HEK293T (cell line): ENCODE data around the gene FGF10.

Experiments
- CTCF ChIA-PET: fragments of 350-600 bp; formaldehyde crosslinking; extraction: SDS; loops from one replicate; lab custom pipeline; 2021; ENCODE audit warnings: antibody characterized with exemption, inconsistent platforms; lab: Yijun Ruan, JAX
- POLR2A ChIA-PET: fragments of 350-600 bp; formaldehyde crosslinking; extraction: SDS; loops from one replicate; lab custom pipeline; 2020; ENCODE audit warnings: antibody characterized with exemption, inconsistent platforms; lab: Yijun Ruan, JAX
- DNase-seq: peaks from one replicate; pipeline ENCODE4 v3.0.0; 2012; ENCODE audit warnings: mixed read lengths; ENCODE audit errors: extremely low spot score
- ARNT ChIP-seq: fragments of 450-650 bp; IDR thresholded peaks from 2 replicates; pipeline ENCODE4 v1.6.1; 2017; ENCODE audit warnings: mild to moderate bottlenecking
- BHLHE40 ChIP-seq: fragments of 450-650 bp; IDR thresholded peaks from 2 replicates; pipeline ENCODE4 v1.6.1; 2016; ENCODE audit warnings: mild to moderate bottlenecking, moderate library complexity, borderline replicate concordance
- CTBP1 ChIP-seq: fragments of 450-650 bp; IDR thresholded peaks from 2 replicates; pipeline ENCODE4 v1.6.1; 2016; ENCODE audit warnings: borderline replicate concordance
- ELF4 ChIP-seq: fragments of 450-650 bp; IDR thresholded peaks from 2 replicates; pipeline ENCODE4 v1.6.1; 2017; ENCODE audit warnings: antibody characterized with exemption
- FOXA1 ChIP-seq: fragments of 450-650 bp; IDR thresholded peaks from 2 replicates; pipeline ENCODE4 v1.6.1; 2016; ENCODE audit warnings: mild to moderate bottlenecking
- FOXK2 ChIP-seq: fragments of 450-650 bp; IDR thresholded peaks from 2 replicates; pipeline ENCODE4 v1.6.1; 2016; ENCODE audit warnings: mild to moderate bottlenecking
- FOXM1 ChIP-seq: fragments of 450-650 bp; IDR thresholded peaks from 2 replicates; pipeline ENCODE4 v1.6.1; 2017; ENCODE audit warnings: mild to moderate bottlenecking, borderline replicate concordance
- HDGF ChIP-seq: fragments of 450-650 bp; IDR thresholded peaks from 2 replicates; pipeline ENCODE4 v1.6.1; 2017; ENCODE audit warnings: antibody characterized with exemption, borderline replicate concordance
- L3MBTL2 ChIP-seq: fragments of 450-650 bp; conservative IDR thresholded peaks from 2 replicates; pipeline ENCODE4 v1.6.1; 2016; ENCODE audit warnings: mild to moderate bottlenecking
- LEF1 ChIP-seq: fragments of 450-650 bp; IDR thresholded peaks from 2 replicates; pipeline ENCODE4 v1.6.1; 2017; ENCODE audit warnings: mild to moderate bottlenecking, borderline replicate concordance
- NFRKB ChIP-seq: fragments of 450-650 bp; IDR thresholded peaks from 2 replicates; pipeline ENCODE4 v1.6.1; 2016; ENCODE audit warnings: mild to moderate bottlenecking, moderate library complexity
- SP1 ChIP-seq: fragments of 450-650 bp; IDR thresholded peaks from 2 replicates; pipeline ENCODE4 v1.6.1; 2017
- SUZ12 ChIP-seq: fragments of 450-650 bp; IDR thresholded peaks from 2 replicates; pipeline ENCODE4 v1.6.1; 2016; ENCODE audit warnings: mild to moderate bottlenecking
- TARDBP ChIP-seq: fragments of 450-650 bp; IDR thresholded peaks from 2 replicates; pipeline ENCODE4 v1.6.1; 2016
- ZNF384 ChIP-seq: fragments of 450-650 bp; IDR thresholded peaks from 2 replicates; pipeline ENCODE4 v1.6.1; 2016
- TF ChIP-seq, protein P1 (sequence below): fragments of 450-650 bp; IDR thresholded peaks from 2 replicates; pipeline ENCODE4 v1.6.1; 2016

The FGF10 gene

DNA sequence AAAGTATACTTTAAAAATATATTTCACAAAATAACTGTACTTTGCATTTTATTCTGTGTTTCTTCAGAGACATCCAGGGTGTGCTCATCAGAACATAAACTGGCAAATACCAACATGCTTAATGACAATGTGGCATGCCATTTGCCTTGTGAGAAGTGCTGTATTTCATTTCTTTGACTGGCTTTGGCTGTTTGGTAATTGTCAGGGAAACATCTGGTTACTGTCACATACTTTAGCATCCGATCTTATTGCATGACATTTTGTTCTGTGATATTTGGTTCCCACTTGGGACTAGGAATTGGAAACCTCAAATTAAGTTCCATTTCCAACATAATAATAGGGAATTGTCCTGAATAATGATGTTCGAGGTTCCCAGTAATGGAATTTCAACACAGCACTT, 96.5 kb downstream of the FGF10 start:
- no peak for DNase-seq
- CTCF ChIA-PET = interaction anchor here (0.6 to 1.1 kb wide), 2 partner anchors 40 to 137 kb away, joined by 3 read pairs; no protein-coding TSS in a partner anchor
- POLR2A ChIA-PET = no interaction called here
- no peak for TF ChIP-seq FOXK2
- TF ChIP-seq ARNT = no peak
- TF ChIP-seq, protein P1, sequence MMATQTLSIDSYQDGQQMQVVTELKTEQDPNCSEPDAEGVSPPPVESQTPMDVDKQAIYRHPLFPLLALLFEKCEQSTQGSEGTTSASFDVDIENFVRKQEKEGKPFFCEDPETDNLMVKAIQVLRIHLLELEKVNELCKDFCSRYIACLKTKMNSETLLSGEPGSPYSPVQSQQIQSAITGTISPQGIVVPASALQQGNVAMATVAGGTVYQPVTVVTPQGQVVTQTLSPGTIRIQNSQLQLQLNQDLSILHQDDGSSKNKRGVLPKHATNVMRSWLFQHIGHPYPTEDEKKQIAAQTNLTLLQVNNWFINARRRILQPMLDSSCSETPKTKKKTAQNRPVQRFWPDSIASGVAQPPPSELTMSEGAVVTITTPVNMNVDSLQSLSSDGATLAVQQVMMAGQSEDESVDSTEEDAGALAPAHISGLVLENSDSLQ = no peak
- TF ChIP-seq ELF4 = no peak
- TF ChIP-seq L3MBTL2 = no peak
- no peak for TF ChIP-seq ZNF384
- TF ChIP-seq CTBP1 = no peak
- no peak for TF ChIP-seq LEF1
- no peak for TF ChIP-seq SP1
- TF ChIP-seq NFRKB = no peak
- no peak for TF ChIP-seq TARDBP
- TF ChIP-seq FOXM1 = no peak
- no peak for TF ChIP-seq FOXA1
- TF ChIP-seq SUZ12 = no peak
- no peak for TF ChIP-seq HDGF
- TF ChIP-seq BHLHE40 = no peak

GRCh38 chr5:44278469-44278868, 110.8 kb downstream of the FGF10 start:
- no peak for DNase-seq
- POLR2A ChIA-PET = no interaction called here
- TF ChIP-seq TARDBP (no peak), FOXM1 (no peak), CTBP1 (no peak), FOXK2 (no peak), ZNF384 (no peak), L3MBTL2 (no peak), ELF4 (no peak), LEF1 (no peak), SUZ12 (no peak), SP1 (no peak), HDGF (no peak)
- TF ChIP-seq, protein P1 = no peak
- CTCF ChIA-PET = no interaction called here

GRCh38 chr5:44275908-44276307, 113.3 kb downstream of the FGF10 start:
- no peak for TF ChIP-seq ELF4
- no peak for TF ChIP-seq HDGF
- TF ChIP-seq FOXK2 = no peak
- TF ChIP-seq SUZ12 = no peak
- no peak for TF ChIP-seq L3MBTL2
- no peak for TF ChIP-seq CTBP1
- TF ChIP-seq SP1 = no peak
- no peak for TF ChIP-seq ARNT
- TF ChIP-seq, protein P1 = no peak
- no peak for TF ChIP-seq TARDBP
- TF ChIP-seq NFRKB = no peak
- no peak for TF ChIP-seq BHLHE40
- TF ChIP-seq FOXA1 = no peak
- TF ChIP-seq LEF1 = no peak
- no peak for TF ChIP-seq ZNF384
- TF ChIP-seq FOXM1 = no peak
- no peak for DNase-seq
- ChIA-PET POLR2A (no interaction called here), CTCF (no interaction called here)

DNA sequence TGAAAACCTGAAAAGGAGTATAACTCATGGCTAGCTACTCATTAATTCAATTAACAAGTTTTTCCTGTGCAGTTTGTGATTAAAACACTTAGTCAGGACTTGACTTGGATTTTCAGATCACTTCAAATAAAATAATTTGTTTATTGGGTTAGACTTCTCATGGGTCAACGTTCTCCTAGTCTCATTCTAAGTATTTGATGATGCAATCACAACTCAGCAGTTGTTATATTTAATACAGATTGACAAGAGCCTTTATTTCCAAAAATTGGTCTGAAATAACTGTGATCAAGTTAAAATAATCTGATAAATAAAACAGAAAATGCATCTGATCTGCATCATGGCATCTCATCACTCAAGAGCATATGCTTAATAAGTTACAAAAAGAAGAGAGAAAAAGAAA, 113.9 kb downstream of the FGF10 start:
- POLR2A ChIA-PET = no interaction called here
- TF ChIP-seq L3MBTL2 (no peak), TARDBP (no peak), FOXM1 (no peak), NFRKB (no peak), FOXA1 (no peak), BHLHE40 (no peak), ZNF384 (no peak), ELF4 (no peak), FOXK2 (no peak), HDGF (no peak), LEF1 (no peak), ARNT (no peak), CTBP1 (no peak), SUZ12 (no peak), SP1 (no peak)
- TF ChIP-seq, protein P1 = no peak
- no peak for DNase-seq
- CTCF ChIA-PET = no interaction called here

- POLR2A ChIA-PET = no interaction called here
Observed at GRCh38 chr5:44267909-44268308, 121.3 kb downstream of the FGF10 start.

More at GRCh38 chr5:44267909-44268308, 121.3 kb downstream of the FGF10 start:
- DNase-seq = no peak
- TF ChIP-seq CTBP1 = no peak
- no peak for TF ChIP-seq NFRKB
- TF ChIP-seq L3MBTL2 = no peak
- TF ChIP-seq TARDBP = no peak
- TF ChIP-seq FOXA1 = no peak
- no peak for TF ChIP-seq SP1
- TF ChIP-seq BHLHE40 = no peak
- TF ChIP-seq LEF1 = no peak
- TF ChIP-seq ELF4 = no peak
- TF ChIP-seq SUZ12 = no peak
- TF ChIP-seq ARNT = no peak
- no peak for TF ChIP-seq ZNF384
- no peak for TF ChIP-seq HDGF
- TF ChIP-seq FOXM1 = no peak
- TF ChIP-seq, protein P1 = no peak
- TF ChIP-seq FOXK2 = no peak
- CTCF ChIA-PET = no interaction called here
